ENCODE measurements around the gene ADPRH.

DNA sequence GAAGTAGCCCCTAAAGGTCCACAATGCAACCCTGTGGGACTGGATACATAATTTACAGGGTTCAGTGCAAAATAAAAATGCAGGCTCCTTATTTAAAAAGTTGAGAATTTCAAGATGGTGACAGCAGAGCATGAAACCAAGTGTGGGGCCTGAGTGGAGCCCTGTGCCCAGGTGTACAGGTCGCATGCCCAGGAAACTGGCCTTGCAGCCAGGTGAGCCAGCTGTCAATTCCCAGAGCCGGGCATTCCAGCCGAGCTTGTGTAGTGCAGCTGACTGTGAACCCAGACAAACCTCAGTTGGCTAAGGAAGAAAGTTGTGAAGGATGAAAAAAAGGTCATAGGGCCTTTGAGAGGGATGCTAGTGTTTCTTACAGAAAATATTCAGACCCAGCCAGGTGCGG lies 53.5 kb downstream of the ADPRH start:
- TF ChIP-seq, protein P1, sequence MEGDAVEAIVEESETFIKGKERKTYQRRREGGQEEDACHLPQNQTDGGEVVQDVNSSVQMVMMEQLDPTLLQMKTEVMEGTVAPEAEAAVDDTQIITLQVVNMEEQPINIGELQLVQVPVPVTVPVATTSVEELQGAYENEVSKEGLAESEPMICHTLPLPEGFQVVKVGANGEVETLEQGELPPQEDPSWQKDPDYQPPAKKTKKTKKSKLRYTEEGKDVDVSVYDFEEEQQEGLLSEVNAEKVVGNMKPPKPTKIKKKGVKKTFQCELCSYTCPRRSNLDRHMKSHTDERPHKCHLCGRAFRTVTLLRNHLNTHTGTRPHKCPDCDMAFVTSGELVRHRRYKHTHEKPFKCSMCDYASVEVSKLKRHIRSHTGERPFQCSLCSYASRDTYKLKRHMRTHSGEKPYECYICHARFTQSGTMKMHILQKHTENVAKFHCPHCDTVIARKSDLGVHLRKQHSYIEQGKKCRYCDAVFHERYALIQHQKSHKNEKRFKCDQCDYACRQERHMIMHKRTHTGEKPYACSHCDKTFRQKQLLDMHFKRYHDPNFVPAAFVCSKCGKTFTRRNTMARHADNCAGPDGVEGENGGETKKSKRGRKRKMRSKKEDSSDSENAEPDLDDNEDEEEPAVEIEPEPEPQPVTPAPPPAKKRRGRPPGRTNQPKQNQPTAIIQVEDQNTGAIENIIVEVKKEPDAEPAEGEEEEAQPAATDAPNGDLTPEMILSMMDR (conservative IDR thresholded peaks at IDR 0.05), result no peak
- no peak for TF ChIP-seq EZH2 (IDR thresholded peaks at IDR 0.05; ENCODE audit: low read depth)
